Measurements from ENCODE around the gene PAWR.
"Not testable (repeated sequence)": the region's sequence is repeated elsewhere in the genome, so short reads cannot be mapped to it uniquely, and the experiment has no call there.

The PAWR gene

GRCh38 chr12:79646843-79647242, 43.9 kb downstream of the PAWR start:
- DNase-seq (ENCODE audit: low read depth), result not testable (repeated sequence)

- DNase-seq (ENCODE audit: low read depth), result no peak
Measured at GRCh38 chr12:79645235-79645630, 45.5 kb downstream of the PAWR start.

GRCh38 chr12:79644274-79645234, 46.2 kb downstream of the PAWR start:
- no peak for DNase-seq (ENCODE audit: low read depth)

GRCh38 chr12:79643821-79644220, 46.9 kb downstream of the PAWR start:
- DNase-seq (ENCODE audit: low read depth), result no peak

GRCh38 chr12:79638490-79638889, 52.3 kb downstream of the PAWR start:
- DNase-seq (ENCODE audit: low read depth), result no peak

GRCh38 chr12:79637093-79637492, 53.7 kb downstream of the PAWR start:
- DNase-seq (ENCODE audit: low read depth), result no peak

GRCh38 chr12:79635676-79636075, 55.1 kb downstream of the PAWR start:
- DNase-seq (ENCODE audit: low read depth), result no peak

- DNase-seq (ENCODE audit: low read depth), result no peak
Measured at GRCh38 chr12:79634957-79635471, 55.8 kb downstream of the PAWR start.

GRCh38 chr12:79629561-79629960, 61.2 kb downstream of the PAWR start:
- no peak for DNase-seq (ENCODE audit: low read depth)

GRCh38 chr12:79626735-79627134, 64.0 kb downstream of the PAWR start:
- not testable (repeated sequence) for DNase-seq (ENCODE audit: low read depth)

- DNase-seq (ENCODE audit: low read depth), result no peak
Measured at GRCh38 chr12:79624378-79624777, 66.4 kb downstream of the PAWR start.

- DNase-seq (ENCODE audit: low read depth), result no peak
Measured at GRCh38 chr12:79619872-79620562, 70.7 kb downstream of the PAWR start.

- DNase-seq (ENCODE audit: low read depth), result no peak
Measured at GRCh38 chr12:79618848-79619404, 71.8 kb downstream of the PAWR start.

- no peak for DNase-seq (ENCODE audit: low read depth)
Measured at GRCh38 chr12:79617696-79618095, 73.1 kb downstream of the PAWR start.

- DNase-seq (ENCODE audit: low read depth), result no peak
Measured at GRCh38 chr12:79615596-79616560, 74.9 kb downstream of the PAWR start.

- no peak for DNase-seq (ENCODE audit: low read depth)
Measured at GRCh38 chr12:79614730-79615129, 76.0 kb downstream of the PAWR start.

GRCh38 chr12:79601908-79602307, 88.9 kb downstream of the PAWR start:
- DNase-seq (ENCODE audit: low read depth), result no peak

- no peak for DNase-seq (ENCODE audit: low read depth)
Measured at GRCh38 chr12:79597910-79598309, 92.9 kb downstream of the PAWR start.

- DNase-seq (ENCODE audit: low read depth), result no peak
Measured at GRCh38 chr12:79596719-79597350, 93.9 kb downstream of the PAWR start.

GRCh38 chr12:79595273-79595672, 95.5 kb downstream of the PAWR start:
- DNase-seq (ENCODE audit: low read depth), result no peak

GRCh38 chr12:79592865-79593264, 97.9 kb downstream of the PAWR start:
- DNase-seq (ENCODE audit: low read depth), result no peak

Measured in T-helper 22 cell (primary cell).